ENCODE measurements around the gene TTLL12.

DNA sequence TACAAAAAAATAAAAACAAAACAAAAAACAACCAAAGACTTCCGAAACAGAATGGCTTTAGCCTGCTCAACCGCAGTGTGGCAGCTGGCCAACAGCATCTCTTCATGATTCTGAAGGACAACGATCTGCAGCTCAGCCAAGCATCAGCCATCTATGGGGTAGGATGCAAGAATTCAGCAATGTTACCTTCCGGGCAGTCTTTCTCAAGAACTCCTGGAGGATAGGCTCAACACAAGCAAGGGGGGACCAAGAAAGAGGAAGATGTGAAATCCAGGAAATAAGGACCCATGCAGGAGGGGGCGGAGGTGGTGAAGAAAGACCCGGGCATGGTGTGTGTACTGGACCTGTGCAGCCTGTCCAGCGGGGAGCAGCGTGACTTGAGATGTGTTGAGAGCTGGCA lies 39.1 kb downstream of the TTLL12 start:
- TF ChIP-seq, protein P1, sequence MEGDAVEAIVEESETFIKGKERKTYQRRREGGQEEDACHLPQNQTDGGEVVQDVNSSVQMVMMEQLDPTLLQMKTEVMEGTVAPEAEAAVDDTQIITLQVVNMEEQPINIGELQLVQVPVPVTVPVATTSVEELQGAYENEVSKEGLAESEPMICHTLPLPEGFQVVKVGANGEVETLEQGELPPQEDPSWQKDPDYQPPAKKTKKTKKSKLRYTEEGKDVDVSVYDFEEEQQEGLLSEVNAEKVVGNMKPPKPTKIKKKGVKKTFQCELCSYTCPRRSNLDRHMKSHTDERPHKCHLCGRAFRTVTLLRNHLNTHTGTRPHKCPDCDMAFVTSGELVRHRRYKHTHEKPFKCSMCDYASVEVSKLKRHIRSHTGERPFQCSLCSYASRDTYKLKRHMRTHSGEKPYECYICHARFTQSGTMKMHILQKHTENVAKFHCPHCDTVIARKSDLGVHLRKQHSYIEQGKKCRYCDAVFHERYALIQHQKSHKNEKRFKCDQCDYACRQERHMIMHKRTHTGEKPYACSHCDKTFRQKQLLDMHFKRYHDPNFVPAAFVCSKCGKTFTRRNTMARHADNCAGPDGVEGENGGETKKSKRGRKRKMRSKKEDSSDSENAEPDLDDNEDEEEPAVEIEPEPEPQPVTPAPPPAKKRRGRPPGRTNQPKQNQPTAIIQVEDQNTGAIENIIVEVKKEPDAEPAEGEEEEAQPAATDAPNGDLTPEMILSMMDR (IDR thresholded peaks at IDR 0.05; ENCODE audit: low read length): no peak
- no peak for TF ChIP-seq EZH2 (IDR thresholded peaks at IDR 0.05; ENCODE audit: borderline replicate concordance, low read length)

Measured in OCI-LY1 (cell line).